ENCODE data around the gene AHCTF1. TPM values are rescaled to one million over a fixed set of nuclear protein-coding genes. Genes with fewer than 3 reads are reported as not detected.

Gene AHCTF1
- total and polyA plus RNA-seq, 2 of the 8 experiments (the other 6 are each of a cell fraction or from before 2014, with no cell fraction given), result 7.9 to 44.5 TPM

DNA sequence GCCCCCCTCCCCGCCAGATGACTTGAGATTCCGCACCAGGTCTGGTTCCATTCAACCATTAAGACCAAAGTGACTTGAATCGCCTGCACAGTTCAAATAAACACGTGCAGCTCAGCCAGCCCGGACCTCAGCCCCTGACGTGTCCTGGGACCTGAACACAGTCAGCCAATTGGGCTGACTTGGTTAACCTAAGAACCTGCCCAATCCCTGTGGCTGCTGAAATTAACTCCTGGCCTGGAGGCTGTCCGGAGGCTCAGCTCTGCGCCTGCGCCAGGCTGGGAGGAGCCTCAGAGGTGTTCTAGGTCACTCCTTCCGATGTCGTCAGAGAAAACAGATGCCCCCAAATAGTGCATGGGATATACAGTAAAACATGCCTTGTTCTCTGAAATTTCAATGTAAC lies 134.2 kb downstream of the AHCTF1 start (continued):
- no peak for TF ChIP-seq SUZ12 (IDR thresholded peaks at IDR 0.05; ENCODE audit: low read length)
- no peak for TF ChIP-seq POU5F1 (IDR thresholded peaks at IDR 0.05; ENCODE audit: low read depth, low read length)
- TF ChIP-seq CBX8 (IDR thresholded peaks at IDR 0.05; ENCODE audit: borderline replicate concordance, low read depth, low read length), result no peak
- TF ChIP-seq NRF1 (IDR thresholded peaks at IDR 0.05; ENCODE audit: low read depth, low read length), result no peak
